Esophagus muscularis mucosa (tissue), 4 donors: ENCODE results near the gene TMEM80.

Experiments
- CTCF ChIP-seq, 3 experiments: fragments of 200-600 bp in 2 of 3; fragments of 450-650 bp in 1 of 3; sonication (generic) in 2 of 3; IDR thresholded peaks; one replicate each; pipeline ENCODE4 v1.5.1; 2017 to 2019; ENCODE audit warnings: antibody characterized with exemption in 3 of 3, mild to moderate bottlenecking in 2 of 3, moderate library complexity in 1 of 3
- EP300 ChIP-seq: sonication (generic); formaldehyde crosslinking; IDR thresholded peaks from one replicate; pipeline ENCODE4 v1.6.1; 2017; ENCODE audit warnings: antibody characterized with exemption
- POLR2AphosphoS5 ChIP-seq, 2 donors: sonication (generic); formaldehyde crosslinking; IDR thresholded peaks; one replicate each; pipeline ENCODE4 v1.6.1; 2017; ENCODE audit warnings: antibody characterized with exemption in 2 of 2

GRCh38 chr11:680476-680875 lies 15.1 kb upstream of the TMEM80 start:
- TF ChIP-seq CTCF (IDR thresholded peaks at IDR 0.05) (no peak), EP300 (no peak), POLR2AphosphoS5 (IDR thresholded peaks at IDR 0.05) (no peak)
